Mucosa of stomach (tissue), 1 donor: Measurements from ENCODE around the gene CEP250.
A peak's percentile ranks its signal among the peaks of the same experiment; 100 is the strongest.

Experiments used
- H3K27me3 ChIP-seq: one replicate; pipeline ENCODE4 v1.7.0; 2013; ENCODE audit warnings: mild to moderate bottlenecking, low read length; ENCODE audit not compliant: control insufficient read depth, insufficient read depth
- H3K36me3 ChIP-seq: one replicate; pipeline ENCODE4 v1.7.0; 2013; ENCODE audit warnings: low read length; ENCODE audit not compliant: control insufficient read depth, insufficient read depth
- H3K4me1 ChIP-seq: one replicate; pipeline ENCODE4 v1.7.0; 2013; ENCODE audit warnings: mild to moderate bottlenecking, low read length; ENCODE audit not compliant: control insufficient read depth, insufficient read depth
- H3K4me3 ChIP-seq: one replicate; pipeline ENCODE4 v1.7.0; 2013; ENCODE audit warnings: low read length
- H3K9ac ChIP-seq: one replicate; pipeline ENCODE4 v1.7.0; 2013; ENCODE audit warnings: mild to moderate bottlenecking, low read length, moderate library complexity
- H3K9me3 ChIP-seq: one replicate; pipeline ENCODE4 v1.7.0; 2013; ENCODE audit warnings: mild to moderate bottlenecking, low read length, moderate library complexity; ENCODE audit not compliant: control insufficient read depth
- donor health status: Pancreatic carcinoma.

The CEP250 gene

DNA sequence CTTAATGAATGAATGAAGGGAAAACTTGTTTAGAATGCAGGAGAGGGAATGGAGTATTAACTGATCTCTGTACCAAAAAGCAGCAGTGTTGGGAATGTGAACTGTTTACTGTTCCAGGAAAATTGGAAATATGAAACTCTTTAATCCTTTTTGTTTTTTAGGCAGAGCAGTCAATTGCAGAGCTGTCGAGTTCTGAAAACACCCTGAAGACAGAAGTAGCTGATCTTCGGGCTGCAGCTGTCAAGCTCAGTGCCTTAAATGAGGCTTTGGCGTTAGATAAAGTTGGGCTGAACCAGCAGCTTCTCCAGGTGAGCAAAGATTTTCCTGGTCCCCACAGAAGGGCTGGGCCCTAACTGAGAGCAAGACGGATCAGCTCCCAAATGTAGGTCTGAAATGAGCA is 20.9 kb downstream of the CEP250 start:
- no peak overlapping the region for H3K9ac ChIP-seq
- H3K9me3 ChIP-seq: no peaks in the 10 kb centered on the region
- H3K36me3 ChIP-seq: peaks cover 14% of the 10 kb centered on the region
- H3K27me3 ChIP-seq: no peaks in the 10 kb centered on the region
- H3K4me1 ChIP-seq: no peaks in the 10 kb centered on the region
- H3K4me3 ChIP-seq: no peak overlapping the region

DNA sequence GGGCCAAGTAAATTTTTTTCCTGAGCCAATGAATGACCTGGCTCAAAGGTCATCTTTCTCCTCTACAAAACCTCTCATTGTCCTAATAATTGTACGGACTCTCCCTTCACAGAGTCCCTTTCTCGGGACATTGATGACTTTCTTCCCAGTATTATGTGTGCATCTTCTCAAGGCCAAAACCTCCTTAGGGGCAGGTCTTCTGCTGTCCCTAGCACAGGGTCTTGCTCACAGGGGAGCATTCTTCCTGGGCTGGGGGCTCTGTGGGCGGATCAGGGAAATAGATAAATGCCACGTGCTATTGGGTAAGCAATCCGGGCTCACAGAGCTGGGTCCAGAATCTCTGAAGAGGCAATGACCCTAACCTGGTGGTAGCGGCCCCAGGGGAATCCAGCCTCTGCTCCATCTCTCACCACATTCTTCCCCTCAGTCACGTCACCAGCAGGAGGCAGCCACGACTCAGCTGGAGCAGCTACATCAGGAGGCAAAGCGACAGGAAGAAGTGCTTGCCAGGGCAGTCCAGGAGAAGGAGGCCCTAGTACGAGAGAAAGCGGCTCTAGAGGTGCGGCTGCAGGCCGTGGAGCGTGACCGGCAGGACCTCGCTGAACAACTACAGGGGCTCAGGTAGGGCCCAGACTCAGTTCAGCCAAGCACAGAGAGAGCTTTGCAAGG is 23.5 kb downstream of the CEP250 start:
- no peaks in the 10 kb centered on the region for H3K4me1 ChIP-seq
- H3K9ac ChIP-seq: no peak overlapping the region
- no peak overlapping the region for H3K4me3 ChIP-seq
- peaks cover 5% of the 10 kb centered on the region for H3K36me3 ChIP-seq
- H3K9me3 ChIP-seq: no peaks in the 10 kb centered on the region
- no peaks in the 10 kb centered on the region for H3K27me3 ChIP-seq

DNA sequence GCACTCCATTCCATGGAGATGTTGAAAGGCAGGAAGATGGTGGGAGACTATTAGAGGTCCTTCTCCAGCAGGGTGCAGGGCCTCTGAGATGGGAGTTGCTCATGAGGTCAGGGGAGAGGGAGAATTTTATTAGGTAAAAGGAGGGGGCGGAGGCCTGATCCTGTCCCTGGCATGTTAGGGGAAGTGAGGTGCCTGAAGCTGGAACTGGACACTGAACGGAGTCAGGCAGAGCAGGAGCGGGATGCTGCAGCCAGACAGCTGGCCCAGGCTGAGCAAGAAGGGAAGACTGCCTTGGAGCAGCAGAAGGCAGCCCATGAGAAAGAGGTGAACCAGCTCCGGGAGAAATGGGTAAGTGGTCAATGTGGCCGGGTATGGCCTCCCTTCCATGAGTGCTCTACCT is 24.4 kb downstream of the CEP250 start:
- H3K27me3 ChIP-seq: no peaks in the 10 kb centered on the region
- no peak overlapping the region for H3K4me3 ChIP-seq
- H3K9me3 ChIP-seq: no peaks in the 10 kb centered on the region
- H3K36me3 ChIP-seq: peaks cover 5% of the 10 kb centered on the region
- no peak overlapping the region for H3K9ac ChIP-seq
- no peaks in the 10 kb centered on the region for H3K4me1 ChIP-seq

DNA sequence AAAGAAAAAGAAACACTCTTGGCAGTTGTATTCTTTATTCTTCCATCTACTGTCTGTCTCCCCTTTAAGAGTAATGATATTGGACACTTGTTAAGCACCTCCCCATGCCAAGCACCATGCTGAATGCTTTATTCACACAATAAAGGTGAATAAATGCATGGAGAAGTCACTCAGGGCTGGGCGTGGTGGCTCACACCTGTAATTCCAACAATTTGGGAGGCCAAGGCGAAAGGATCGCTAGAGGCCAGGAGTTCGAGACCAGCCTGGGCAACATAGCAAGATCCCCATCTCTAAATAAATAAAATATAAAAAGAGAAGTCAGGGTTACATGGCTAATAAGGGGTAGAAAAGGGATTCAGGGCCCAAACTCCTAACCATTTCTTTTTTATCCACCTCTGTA is 32.1 kb downstream of the CEP250 start:
- no peak overlapping the region for H3K9ac ChIP-seq
- H3K4me1 ChIP-seq: no peaks in the 10 kb centered on the region

DNA sequence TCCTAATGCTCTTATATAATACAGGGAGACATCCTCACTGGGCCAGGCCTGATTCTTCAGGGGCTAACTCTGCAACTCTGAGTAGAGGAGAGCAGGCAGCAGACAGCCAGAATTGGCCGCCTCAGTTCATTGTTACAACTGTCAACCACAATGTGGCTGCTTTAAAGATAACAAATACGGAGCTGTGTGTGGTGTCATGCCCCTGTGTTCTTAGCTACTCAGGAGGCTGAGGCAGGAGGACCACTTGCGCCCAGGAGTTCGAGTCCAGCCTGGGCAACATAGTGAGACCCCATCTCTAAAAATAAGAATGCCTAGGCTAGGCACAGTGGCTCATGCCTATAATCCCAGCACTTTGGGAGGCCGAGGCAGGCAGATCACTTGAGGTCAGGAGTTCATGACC is 34.3 kb downstream of the CEP250 start:
- Histone ChIP-seq H3K9me3 (no peaks in the 10 kb centered on the region), H3K4me1 (no peaks in the 10 kb centered on the region), H3K27me3 (no peaks in the 10 kb centered on the region), H3K36me3 (no peaks in the 10 kb centered on the region), H3K4me3 (no peak overlapping the region), H3K9ac (no peak overlapping the region)

More for the DNA sequence above, 32.1 kb downstream of the CEP250 start:
- H3K9me3 ChIP-seq: no peaks in the 10 kb centered on the region
- H3K36me3 ChIP-seq: no peaks in the 10 kb centered on the region
- no peaks in the 10 kb centered on the region for H3K27me3 ChIP-seq
- H3K4me3 ChIP-seq: no peak overlapping the region

DNA sequence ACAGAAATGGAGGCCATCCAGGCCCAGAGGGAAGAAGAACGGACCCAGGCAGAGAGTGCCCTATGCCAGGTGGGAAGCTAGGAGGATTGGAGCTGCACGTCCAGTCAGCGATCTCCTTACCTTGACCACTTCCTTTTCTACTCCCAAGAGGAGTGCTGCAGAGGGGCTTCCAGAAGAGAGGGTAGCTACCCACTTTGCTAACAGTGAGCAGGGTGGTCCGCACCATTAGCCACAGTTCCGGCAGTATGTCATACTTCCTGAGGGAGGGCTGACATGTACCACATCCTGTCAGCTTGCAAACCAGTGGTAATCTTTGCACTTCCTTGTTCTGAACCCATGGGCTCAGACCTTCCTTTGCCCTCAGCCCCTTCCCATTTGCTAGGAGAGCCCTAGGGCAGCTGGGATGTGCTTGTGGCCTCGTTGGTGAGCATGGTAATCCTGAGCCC is 35.4 kb downstream of the CEP250 start:
- Histone ChIP-seq H3K27me3 (no peaks in the 10 kb centered on the region), H3K4me1 (no peaks in the 10 kb centered on the region), H3K4me3 (no peak overlapping the region), H3K9me3 (no peaks in the 10 kb centered on the region), H3K9ac (peak overlapping the region; percentile 61), H3K36me3 (no peaks in the 10 kb centered on the region)

DNA sequence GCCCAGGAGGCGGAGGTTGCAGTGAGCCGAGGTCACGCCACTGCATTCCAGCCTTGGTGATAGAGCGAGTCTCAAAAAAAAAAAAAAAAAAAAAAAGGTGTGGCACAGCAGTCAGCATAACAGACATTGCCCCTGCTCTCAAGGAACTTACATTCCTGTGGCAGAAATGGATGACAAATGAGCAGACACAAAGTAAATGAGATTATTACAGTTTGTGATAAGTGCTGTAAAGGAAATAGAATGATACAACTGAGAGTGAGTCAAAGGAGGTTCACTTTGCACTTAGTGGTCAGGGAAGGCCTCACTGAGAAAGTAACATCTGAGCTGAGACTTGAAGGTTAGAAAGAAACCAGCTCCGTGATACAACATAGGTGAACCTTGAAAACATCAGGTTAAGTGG is 36.4 kb downstream of the CEP250 start:
- peaks cover 4% of the 10 kb centered on the region for H3K36me3 ChIP-seq
- H3K4me1 ChIP-seq: no peaks in the 10 kb centered on the region
- no peaks in the 10 kb centered on the region for H3K27me3 ChIP-seq
- no peak overlapping the region for H3K4me3 ChIP-seq
- no peaks in the 10 kb centered on the region for H3K9me3 ChIP-seq
- no peak overlapping the region for H3K9ac ChIP-seq

DNA sequence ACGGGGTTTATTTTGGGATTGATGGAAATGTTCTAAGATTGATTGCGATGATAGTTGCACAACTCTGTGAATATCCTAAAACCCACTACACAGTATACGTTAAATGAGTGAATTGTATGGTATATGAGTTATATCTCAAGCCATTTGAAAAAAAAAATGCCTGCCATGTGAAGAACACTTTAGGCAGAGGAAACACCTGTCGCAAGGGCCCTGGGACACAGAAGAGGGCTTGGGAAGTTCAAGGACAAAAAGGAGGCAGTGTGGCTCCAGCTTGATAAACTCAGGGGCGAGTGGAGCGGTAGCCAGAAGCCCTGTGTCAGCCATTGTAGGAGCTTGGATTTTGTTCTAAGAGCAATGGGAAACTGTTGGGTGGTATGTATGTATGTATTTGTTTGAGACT is 37.0 kb downstream of the CEP250 start:
- Histone ChIP-seq H3K36me3 (peaks cover 4% of the 10 kb centered on the region), H3K9ac (no peak overlapping the region), H3K4me1 (no peaks in the 10 kb centered on the region), H3K27me3 (no peaks in the 10 kb centered on the region), H3K4me3 (no peak overlapping the region), H3K9me3 (no peaks in the 10 kb centered on the region)

DNA sequence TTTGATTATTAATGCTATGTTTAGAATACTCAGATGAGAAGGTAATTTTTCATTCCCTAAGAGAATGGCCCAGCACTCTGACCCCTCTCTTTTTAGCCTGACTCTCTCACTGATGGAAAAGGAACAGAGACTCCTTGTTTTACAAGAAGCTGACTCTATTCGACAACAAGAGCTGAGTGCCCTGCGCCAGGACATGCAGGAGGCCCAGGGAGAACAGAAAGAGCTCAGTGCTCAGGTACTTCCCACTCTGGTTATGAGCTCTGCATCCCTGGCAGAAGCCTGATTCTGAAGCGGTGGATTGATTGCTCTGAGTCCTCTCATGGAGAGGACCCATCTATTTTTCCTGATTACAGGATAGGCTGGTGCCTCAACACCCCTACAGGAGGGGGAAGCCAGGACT is 41.1 kb downstream of the CEP250 start:
- Histone ChIP-seq H3K36me3 (peaks cover 6% of the 10 kb centered on the region), H3K9me3 (no peaks in the 10 kb centered on the region), H3K4me3 (no peak overlapping the region), H3K9ac (no peak overlapping the region), H3K27me3 (no peaks in the 10 kb centered on the region), H3K4me1 (no peaks in the 10 kb centered on the region)

DNA sequence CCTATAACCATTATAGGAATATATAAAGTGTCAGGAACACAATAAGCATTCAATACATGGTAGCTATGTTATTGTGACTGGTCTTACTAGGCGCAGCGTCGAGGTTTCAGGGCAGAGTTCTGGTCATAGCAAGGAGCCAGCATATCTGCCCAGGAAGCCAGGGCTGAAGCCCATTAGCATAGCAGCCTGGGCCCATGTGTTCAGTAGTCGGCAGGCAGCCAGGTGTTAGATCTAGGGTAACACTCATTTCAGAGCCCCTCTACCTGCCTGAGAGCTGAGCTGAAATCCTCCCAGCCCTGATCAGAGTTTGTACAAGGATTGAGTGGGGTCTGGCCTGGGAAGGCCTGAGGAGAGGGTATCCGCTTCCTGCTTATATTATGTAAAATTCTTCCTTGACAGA is 41.9 kb downstream of the CEP250 start:
- Histone ChIP-seq H3K27me3 (no peaks in the 10 kb centered on the region), H3K9ac (no peak overlapping the region), H3K36me3 (peaks cover 7% of the 10 kb centered on the region)

DNA sequence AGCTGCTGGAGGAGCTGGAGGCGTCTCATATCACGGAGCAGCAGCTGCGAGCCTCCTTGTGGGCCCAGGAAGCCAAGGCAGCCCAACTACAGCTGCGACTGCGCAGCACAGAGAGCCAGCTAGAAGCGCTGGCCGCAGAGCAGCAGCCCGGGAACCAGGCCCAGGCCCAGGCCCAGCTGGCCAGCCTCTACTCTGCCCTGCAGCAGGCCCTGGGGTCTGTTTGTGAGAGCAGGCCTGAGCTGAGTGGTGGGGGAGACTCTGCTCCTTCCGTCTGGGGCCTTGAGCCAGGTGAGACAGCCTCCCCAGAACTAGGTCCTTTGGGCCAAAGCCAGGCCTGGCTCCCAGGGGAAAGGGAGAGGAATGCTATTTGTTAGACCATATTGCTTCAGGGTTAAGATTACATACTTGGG is 42.4 kb downstream of the CEP250 start:
- no peak overlapping the region for H3K9ac ChIP-seq
- no peaks in the 10 kb centered on the region for H3K9me3 ChIP-seq
- H3K27me3 ChIP-seq: no peaks in the 10 kb centered on the region
- no peaks in the 10 kb centered on the region for H3K4me1 ChIP-seq
- peaks cover 7% of the 10 kb centered on the region for H3K36me3 ChIP-seq
- H3K4me3 ChIP-seq: no peak overlapping the region

More for the DNA sequence above, 41.9 kb downstream of the CEP250 start:
- Histone ChIP-seq H3K9me3 (no peaks in the 10 kb centered on the region), H3K4me1 (no peaks in the 10 kb centered on the region), H3K4me3 (no peak overlapping the region)

DNA sequence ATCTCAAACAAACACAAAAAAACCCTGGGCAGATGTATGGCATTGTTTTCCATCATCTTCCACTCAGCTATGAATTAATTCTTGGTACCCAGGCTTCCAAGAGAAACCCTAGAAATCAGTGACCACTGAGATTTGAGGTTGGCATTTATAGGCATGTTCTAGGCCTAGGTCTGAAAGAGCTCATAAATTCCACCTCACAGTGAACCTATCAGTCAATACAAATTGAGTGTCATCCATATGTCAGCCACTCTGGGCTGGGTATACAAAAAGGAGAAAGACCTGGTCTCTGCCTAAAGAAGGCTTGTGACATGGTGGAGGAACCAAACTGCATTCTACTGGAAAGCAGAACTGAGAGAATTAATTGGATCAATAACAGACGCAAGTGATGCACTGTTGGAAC is 43.9 kb downstream of the CEP250 start:
- H3K4me3 ChIP-seq: no peak overlapping the region
- no peaks in the 10 kb centered on the region for H3K27me3 ChIP-seq
- no peak overlapping the region for H3K9ac ChIP-seq
- no peaks in the 10 kb centered on the region for H3K9me3 ChIP-seq
- H3K4me1 ChIP-seq: no peaks in the 10 kb centered on the region
- H3K36me3 ChIP-seq: peaks cover 7% of the 10 kb centered on the region

DNA sequence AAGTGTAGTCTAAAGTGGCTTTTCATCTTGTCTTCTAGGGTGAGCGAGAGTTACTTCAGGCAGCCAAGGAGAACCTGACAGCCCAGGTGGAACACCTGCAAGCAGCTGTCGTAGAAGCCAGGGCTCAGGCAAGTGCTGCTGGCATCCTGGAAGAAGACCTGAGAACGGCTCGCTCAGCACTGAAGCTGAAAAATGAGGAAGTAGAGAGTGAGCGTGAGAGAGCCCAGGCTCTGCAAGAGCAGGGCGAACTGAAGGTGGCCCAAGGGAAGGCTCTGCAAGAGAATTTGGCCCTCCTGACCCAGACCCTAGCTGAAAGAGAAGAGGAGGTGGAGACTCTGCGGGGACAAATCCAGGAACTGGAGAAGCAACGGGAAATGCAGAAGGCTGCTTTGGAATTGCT is 47.0 kb downstream of the CEP250 start:
- no peaks in the 10 kb centered on the region for H3K27me3 ChIP-seq
- H3K4me3 ChIP-seq: no peak overlapping the region
- peaks cover 4% of the 10 kb centered on the region for H3K36me3 ChIP-seq
- H3K9ac ChIP-seq: no peak overlapping the region
- no peaks in the 10 kb centered on the region for H3K9me3 ChIP-seq
- no peaks in the 10 kb centered on the region for H3K4me1 ChIP-seq
